HepG2 (cell line): ENCODE results near the gene SERINC4. TPM values are rescaled to one million over a fixed set of nuclear protein-coding genes. Genes with fewer than 3 reads are reported as not detected.
A peak's percentile ranks its signal among the peaks of the same experiment; 100 is the strongest.

ENCODE experiments used
- ATF7-NPFF ChIP-seq: sonication (generic); formaldehyde crosslinking; IDR thresholded peaks from 2 replicates; pipeline ENCODE4 v1.8.1; 2023; ENCODE audit warnings: mild to moderate bottlenecking, low read depth, missing genetic modification reagents, moderate library complexity
- CREM ChIP-seq, 2 experiments: sonication (generic) in 1 of 2; formaldehyde crosslinking in 1 of 2; IDR thresholded peaks; 2 replicates each; pipeline versions ENCODE4 v1.4.0 to v1.6.1; 2016 to 2020; ENCODE audit warnings: antibody characterized with exemption in 1 of 2, mild to moderate bottlenecking in 1 of 2, missing genetic modification reagents in 1 of 2
- HMGA1 ChIP-seq: sonication (generic); formaldehyde crosslinking; conservative IDR thresholded peaks from 2 replicates; pipeline ENCODE4 v1.4.0; 2020; ENCODE audit warnings: missing genetic modification reagents
- HOXA7 ChIP-seq: sonication (generic); formaldehyde crosslinking; IDR thresholded peaks from 2 replicates; pipeline ENCODE4 v1.8.1; 2022; ENCODE audit warnings: mild to moderate bottlenecking, missing genetic modification reagents, moderate library complexity
- IKZF1 ChIP-seq: fragments of 450-650 bp; IDR thresholded peaks from 2 replicates; pipeline ENCODE4 v1.7.1; 2016
- KAT7 ChIP-seq: IDR thresholded peaks from 2 replicates; pipeline ENCODE4 v1.6.1; 2018; ENCODE audit warnings: borderline replicate concordance, missing compliant biosample characterization
- KLF15 ChIP-seq: sonication (generic); formaldehyde crosslinking; IDR thresholded peaks from 2 replicates; pipeline ENCODE4 v1.8.1; 2023; ENCODE audit warnings: borderline replicate concordance, mild to moderate bottlenecking, inconsistent platforms, missing genetic modification reagents, mixed read lengths
- MBD4 ChIP-seq: IDR thresholded peaks from 2 replicates; pipeline ENCODE4 v1.6.1; 2012; ENCODE audit warnings: low read length, inconsistent platforms, borderline replicate concordance
- NBN ChIP-seq: fragments of 450-650 bp; conservative IDR thresholded peaks from 2 replicates; pipeline ENCODE4 v1.6.1; 2017
- RBFOX2 ChIP-seq: fragments of 200-400 bp; formaldehyde crosslinking; IDR thresholded peaks from 2 replicates; pipeline ENCODE4 v1.6.1; 2017; ENCODE audit warnings: low read depth, mild to moderate bottlenecking, low read length
- RBM39 ChIP-seq: fragments of 200-400 bp; formaldehyde crosslinking; IDR thresholded peaks from one replicate; pipeline ENCODE4 v1.6.1; 2018; ENCODE audit warnings: antibody characterized with exemption, mild to moderate bottlenecking, low read depth, low read length; ENCODE audit not compliant: poor library complexity, severe bottlenecking
- RFX5 ChIP-seq: IDR thresholded peaks from 2 replicates; pipeline ENCODE4 v1.6.1; 2011; ENCODE audit warnings: low read depth, low read length, improper control_type of control experiment
- SNAI1 ChIP-seq: sonication (generic); formaldehyde crosslinking; IDR thresholded peaks from 2 replicates; pipeline ENCODE4 v1.5.0; 2020; ENCODE audit warnings: mild to moderate bottlenecking, missing genetic modification reagents, borderline replicate concordance
- SRY ChIP-seq: sonication (generic); formaldehyde crosslinking; IDR thresholded peaks from 2 replicates; pipeline ENCODE4 v1.8.0; 2022; ENCODE audit warnings: mild to moderate bottlenecking, missing genetic modification reagents
- ZNF30 ChIP-seq: sonication (generic); formaldehyde crosslinking; IDR thresholded peaks from 2 replicates; pipeline ENCODE4 v1.5.0; 2020; ENCODE audit warnings: mild to moderate bottlenecking, missing genetic modification reagents
- ZNF33B ChIP-seq: sonication (generic); formaldehyde crosslinking; IDR thresholded peaks from 2 replicates; pipeline ENCODE4 v1.5.1; 2020; ENCODE audit warnings: mild to moderate bottlenecking, missing genetic modification reagents
- ZNF530 ChIP-seq: sonication (generic); formaldehyde crosslinking; IDR thresholded peaks from 2 replicates; pipeline ENCODE4 v1.5.0; 2020; ENCODE audit warnings: low read depth, mild to moderate bottlenecking, missing genetic modification reagents
- ZNF605 ChIP-seq: sonication (generic); formaldehyde crosslinking; IDR thresholded peaks from 2 replicates; pipeline ENCODE4 v1.8.0; 2022; ENCODE audit warnings: mild to moderate bottlenecking, missing genetic modification reagents
- ZNF616 ChIP-seq: sonication (generic); formaldehyde crosslinking; IDR thresholded peaks from 2 replicates; pipeline ENCODE4 v1.5.0; 2020; ENCODE audit warnings: low read depth, mild to moderate bottlenecking, missing genetic modification reagents
- ZNF878 ChIP-seq: sonication (generic); formaldehyde crosslinking; IDR thresholded peaks from 2 replicates; pipeline ENCODE4 v1.8.1; 2023; ENCODE audit warnings: mild to moderate bottlenecking, missing genetic modification reagents, moderate library complexity
- polyA plus RNA-seq, 8 experiments: library from polyadenylated mRNA; depleted of rRNA in 3 of 8; stranded (reverse) in 7 of 8; unstranded in 1 of 8; fragments of >200 nt; fragmentation: Illumina TruSeq in 4 of 8; extraction: Trizol in 4 of 8; gene quantifications; 2 replicates each; pipeline versions ENCODE4 v1.2.1 to v1.2.3, GENCODE V29; 2011 to 2016; ENCODE audit warnings: low read depth in 4 of 8, missing spikeins in 1 of 8, mixed read lengths in 1 of 8; ENCODE audit not compliant: insufficient read depth in 1 of 8
- total RNA-seq, 5 experiments: library from RNA; depleted of rRNA; stranded (reverse); fragments of >200 nt; fragmentation: Illumina TruSeq; extraction: Trizol; gene quantifications; 2 replicates each; pipeline ENCODE4 v1.2.3, GENCODE V29; 2016; ENCODE audit warnings: low read depth in 1 of 5
- TF ChIP-seq, protein P1 (sequence below): sonication (generic); formaldehyde crosslinking; IDR thresholded peaks from 2 replicates; pipeline ENCODE4 v1.5.1; 2020; ENCODE audit warnings: missing genetic modification reagents, mild to moderate bottlenecking, borderline replicate concordance
- TF ChIP-seq, protein P2 (sequence below): sonication (generic); formaldehyde crosslinking; IDR thresholded peaks from 2 replicates; pipeline ENCODE4 v1.4.0; 2020; ENCODE audit warnings: missing genetic modification reagents, borderline replicate concordance
- TF ChIP-seq, protein P3 (sequence below): sonication (generic); formaldehyde crosslinking; IDR thresholded peaks from 2 replicates; pipeline ENCODE4 v1.8.0; 2022; ENCODE audit warnings: mild to moderate bottlenecking, missing genetic modification reagents, moderate library complexity

SERINC4 gene
- total and polyA plus RNA-seq, 2 of the 13 experiments (the other 11 are each of a cell fraction or from before 2014, with no cell fraction given), result not detected

DNA sequence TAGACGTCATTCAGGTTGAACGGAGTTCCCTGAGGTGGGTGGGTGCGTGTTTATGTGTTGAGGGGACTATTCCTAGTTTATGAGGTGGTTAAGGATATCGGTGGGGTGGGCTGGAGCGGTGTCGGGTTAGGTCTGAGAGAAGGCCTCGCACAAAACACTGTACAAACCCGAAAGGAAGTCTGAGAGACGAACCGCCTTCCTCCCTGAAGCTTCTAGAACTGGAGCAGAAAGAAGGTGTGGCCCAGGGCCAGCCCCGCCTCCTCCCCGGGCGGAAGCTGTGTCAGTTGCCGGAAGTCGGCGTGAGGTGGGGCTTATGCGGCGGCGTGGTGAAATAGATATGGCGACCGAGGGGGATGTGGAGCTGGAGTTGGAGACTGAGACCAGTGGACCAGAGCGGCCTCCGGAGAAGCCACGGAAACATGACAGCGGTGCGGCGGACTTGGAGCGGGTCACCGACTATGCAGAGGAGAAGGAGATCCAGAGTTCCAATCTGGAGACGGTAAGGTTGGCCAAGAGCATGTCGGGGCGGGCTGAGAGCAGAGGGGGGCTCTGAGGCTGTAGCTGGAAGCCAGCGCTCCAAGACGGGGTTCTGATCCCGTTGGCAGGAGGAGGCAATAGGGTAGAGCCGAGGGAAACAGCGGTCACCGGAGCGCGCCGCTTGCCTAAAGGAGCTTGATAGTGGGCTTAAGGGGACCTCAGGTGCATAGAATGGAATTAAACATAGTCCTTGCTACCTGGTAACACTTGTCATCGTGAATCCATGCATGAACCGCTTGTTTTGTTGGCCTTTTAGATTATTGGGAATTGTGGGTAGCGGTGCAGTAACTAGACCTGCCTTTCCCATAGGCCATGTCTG is 494 bp upstream of the SERINC4 start, which contains the start of gene HYPK (continued):
- no peak for TF ChIP-seq HMGA1 (CRISPR knock-in tag)
- peak; percentile 67; the same call in 1 of the 2 replicates for TF ChIP-seq SRY (CRISPR knock-in tag)
- TF ChIP-seq, protein P1, sequence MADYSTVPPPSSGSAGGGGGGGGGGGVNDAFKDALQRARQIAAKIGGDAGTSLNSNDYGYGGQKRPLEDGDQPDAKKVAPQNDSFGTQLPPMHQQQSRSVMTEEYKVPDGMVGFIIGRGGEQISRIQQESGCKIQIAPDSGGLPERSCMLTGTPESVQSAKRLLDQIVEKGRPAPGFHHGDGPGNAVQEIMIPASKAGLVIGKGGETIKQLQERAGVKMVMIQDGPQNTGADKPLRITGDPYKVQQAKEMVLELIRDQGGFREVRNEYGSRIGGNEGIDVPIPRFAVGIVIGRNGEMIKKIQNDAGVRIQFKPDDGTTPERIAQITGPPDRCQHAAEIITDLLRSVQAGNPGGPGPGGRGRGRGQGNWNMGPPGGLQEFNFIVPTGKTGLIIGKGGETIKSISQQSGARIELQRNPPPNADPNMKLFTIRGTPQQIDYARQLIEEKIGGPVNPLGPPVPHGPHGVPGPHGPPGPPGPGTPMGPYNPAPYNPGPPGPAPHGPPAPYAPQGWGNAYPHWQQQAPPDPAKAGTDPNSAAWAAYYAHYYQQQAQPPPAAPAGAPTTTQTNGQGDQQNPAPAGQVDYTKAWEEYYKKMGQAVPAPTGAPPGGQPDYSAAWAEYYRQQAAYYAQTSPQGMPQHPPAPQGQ (CRISPR knock-in tag), result no peak
- TF ChIP-seq ZNF33B, result no peak
- TF ChIP-seq ZNF605, result 0 out of 2 replicates have a peak, but pooled peaks have one; percentile 44
- no peak for TF ChIP-seq IKZF1
- TF ChIP-seq ZNF530, result no peak
- no peak for TF ChIP-seq MBD4
- TF ChIP-seq CREM (IDR thresholded peaks at IDR 0.05), result peak; percentile 62; the same call in 1 of the 2 replicates
- TF ChIP-seq CREM (CRISPR knock-in tag; IDR thresholded peaks at IDR 0.05), result no peak
- TF ChIP-seq HOXA7 (CRISPR knock-in tag), result no peak
- peak; percentile 83; the same call in 1 of the 2 replicates for TF ChIP-seq SNAI1
- TF ChIP-seq, protein P2, sequence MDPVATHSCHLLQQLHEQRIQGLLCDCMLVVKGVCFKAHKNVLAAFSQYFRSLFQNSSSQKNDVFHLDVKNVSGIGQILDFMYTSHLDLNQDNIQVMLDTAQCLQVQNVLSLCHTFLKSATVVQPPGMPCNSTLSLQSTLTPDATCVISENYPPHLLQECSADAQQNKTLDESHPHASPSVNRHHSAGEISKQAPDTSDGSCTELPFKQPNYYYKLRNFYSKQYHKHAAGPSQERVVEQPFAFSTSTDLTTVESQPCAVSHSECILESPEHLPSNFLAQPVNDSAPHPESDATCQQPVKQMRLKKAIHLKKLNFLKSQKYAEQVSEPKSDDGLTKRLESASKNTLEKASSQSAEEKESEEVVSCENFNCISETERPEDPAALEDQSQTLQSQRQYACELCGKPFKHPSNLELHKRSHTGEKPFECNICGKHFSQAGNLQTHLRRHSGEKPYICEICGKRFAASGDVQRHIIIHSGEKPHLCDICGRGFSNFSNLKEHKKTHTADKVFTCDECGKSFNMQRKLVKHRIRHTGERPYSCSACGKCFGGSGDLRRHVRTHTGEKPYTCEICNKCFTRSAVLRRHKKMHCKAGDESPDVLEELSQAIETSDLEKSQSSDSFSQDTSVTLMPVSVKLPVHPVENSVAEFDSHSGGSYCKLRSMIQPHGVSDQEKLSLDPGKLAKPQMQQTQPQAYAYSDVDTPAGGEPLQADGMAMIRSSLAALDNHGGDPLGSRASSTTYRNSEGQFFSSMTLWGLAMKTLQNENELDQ, result no peak
- no peak for TF ChIP-seq ZNF878 (CRISPR knock-in tag)
- TF ChIP-seq ZNF616 (CRISPR knock-in tag), result no peak
- TF ChIP-seq ZNF30 (CRISPR knock-in tag), result no peak
- TF ChIP-seq, protein P3, sequence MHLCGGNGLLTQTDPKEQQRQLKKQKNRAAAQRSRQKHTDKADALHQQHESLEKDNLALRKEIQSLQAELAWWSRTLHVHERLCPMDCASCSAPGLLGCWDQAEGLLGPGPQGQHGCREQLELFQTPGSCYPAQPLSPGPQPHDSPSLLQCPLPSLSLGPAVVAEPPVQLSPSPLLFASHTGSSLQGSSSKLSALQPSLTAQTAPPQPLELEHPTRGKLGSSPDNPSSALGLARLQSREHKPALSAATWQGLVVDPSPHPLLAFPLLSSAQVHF (CRISPR knock-in tag), result no peak
- peak; percentile 70 for TF ChIP-seq RBFOX2
- peak; percentile 67 for TF ChIP-seq RBM39
- no peak for TF ChIP-seq KLF15 (CRISPR knock-in tag)
- peak; percentile 68; the same call in 1 of the 2 replicates for TF ChIP-seq ATF7-NPFF (CRISPR knock-in tag)
- TF ChIP-seq NBN, result no peak
- no peak for TF ChIP-seq RFX5
- 0 out of 2 replicates have a peak, but pooled peaks have one; percentile 68 for TF ChIP-seq KAT7 (CRISPR knock-in tag)
